ENCODE results near the gene ZNF839. TPM values are rescaled to one million over a fixed set of nuclear protein-coding genes. Genes with fewer than 3 reads are reported as not detected.

ZNF839 gene
- total RNA-seq, 2 experiments from 2014 or later, result 20.2 to 23.3 TPM

- Histone ChIP-seq H3K4me1 (ENCODE audit: insufficient read depth, low read length, poor library complexity, severe bottlenecking) (no peaks in the 10 kb centered on the region), H2AFZ (ENCODE audit: low read length) (no peak overlapping the region), H3K36me3 (ENCODE audit: insufficient read depth, low read length) (no peaks in the 10 kb centered on the region), H3K4me3 (ENCODE audit: low read depth, low read length, poor library complexity, severe bottlenecking) (no peak overlapping the region), H3K4me2 (ENCODE audit: low read length) (no peak overlapping the region), H3K79me2 (ENCODE audit: insufficient read depth, low read depth, low read length) (no peaks in the 10 kb centered on the region), H3K27ac (ENCODE audit: low read depth, low read length, poor library complexity, severe bottlenecking) (no peak overlapping the region), H3K9me2 (ENCODE audit: insufficient read depth, low read length) (no peaks in the 10 kb centered on the region), H3K9me3 (ENCODE audit: low read length) (no peaks in the 10 kb centered on the region), H4K20me1 (ENCODE audit: insufficient read depth, low read length) (no peaks in the 10 kb centered on the region)
- ChIA-PET CTCF (ENCODE audit: unreplicated experiment) (no interaction called here), POLR2A (no interaction called here)
- DNase-seq (ENCODE audit: low spot score), result no peak
- no TSS peak for BruUV-seq (replicated peaks)
- TF ChIP-seq CTCF (conservative IDR thresholded peaks at IDR 0.05; ENCODE audit: low read length) (no peak), EZH2phosphoT487 (IDR thresholded peaks at IDR 0.05; ENCODE audit: borderline replicate concordance, low read depth, low read length) (no peak)
- intact Hi-C loops (cut with micrococcal nuclease; ENCODE audit: unreplicated experiment), result no loop called here
Observed at GRCh38 chr14:102279282-102279681, 40.3 kb upstream of the ZNF839 start.

GRCh38 chr14:102279688-102280348 lies 39.7 kb upstream of the ZNF839 start:
- ChIA-PET CTCF (ENCODE audit: unreplicated experiment) (no interaction called here), POLR2A (interaction anchor here (0.7 kb wide), 1 partner anchor 247 kb away, joined by 3 read pairs; no protein-coding TSS in a partner anchor)
- no peak overlapping the region for H3K4me2 ChIP-seq (ENCODE audit: low read length)
- no TSS peak for BruUV-seq (replicated peaks)
- H3K4me3 ChIP-seq (ENCODE audit: low read depth, low read length, poor library complexity, severe bottlenecking), result no peak overlapping the region
- no peaks in the 10 kb centered on the region for H3K36me3 ChIP-seq (ENCODE audit: insufficient read depth, low read length)
- no peaks in the 10 kb centered on the region for H4K20me1 ChIP-seq (ENCODE audit: insufficient read depth, low read length)
- no peak overlapping the region for H2AFZ ChIP-seq (ENCODE audit: low read length)
- H3K27ac ChIP-seq (ENCODE audit: low read depth, low read length, poor library complexity, severe bottlenecking), result no peak overlapping the region
- H3K9me2 ChIP-seq (ENCODE audit: insufficient read depth, low read length), result no peaks in the 10 kb centered on the region
- intact Hi-C loops (cut with micrococcal nuclease; ENCODE audit: unreplicated experiment), result no loop called here
- H3K4me1 ChIP-seq (ENCODE audit: insufficient read depth, low read length, poor library complexity, severe bottlenecking), result no peaks in the 10 kb centered on the region
- no peak for DNase-seq (ENCODE audit: low spot score)
- no peaks in the 10 kb centered on the region for H3K79me2 ChIP-seq (ENCODE audit: insufficient read depth, low read depth, low read length)
- no peaks in the 10 kb centered on the region for H3K9me3 ChIP-seq (ENCODE audit: low read length)
- TF ChIP-seq EZH2phosphoT487 (IDR thresholded peaks at IDR 0.05; ENCODE audit: borderline replicate concordance, low read depth, low read length), result no peak
- no peak for TF ChIP-seq CTCF (conservative IDR thresholded peaks at IDR 0.05; ENCODE audit: low read length)

- H3K9me3 ChIP-seq (ENCODE audit: low read length), result no peaks in the 10 kb centered on the region
- TF ChIP-seq EZH2phosphoT487 (IDR thresholded peaks at IDR 0.05; ENCODE audit: borderline replicate concordance, low read depth, low read length) (no peak), CTCF (conservative IDR thresholded peaks at IDR 0.05; ENCODE audit: low read length) (no peak)
- no peak overlapping the region for H3K27ac ChIP-seq (ENCODE audit: low read depth, low read length, poor library complexity, severe bottlenecking)
- H2AFZ ChIP-seq (ENCODE audit: low read length), result no peak overlapping the region
- H3K36me3 ChIP-seq (ENCODE audit: insufficient read depth, low read length), result no peaks in the 10 kb centered on the region
- CTCF ChIA-PET (ENCODE audit: unreplicated experiment), result no interaction called here
- no peak for DNase-seq (ENCODE audit: low spot score)
- intact Hi-C loops (cut with micrococcal nuclease; ENCODE audit: unreplicated experiment), result no loop called here
- H3K4me3 ChIP-seq (ENCODE audit: low read depth, low read length, poor library complexity, severe bottlenecking), result no peak overlapping the region
- no peaks in the 10 kb centered on the region for H3K4me1 ChIP-seq (ENCODE audit: insufficient read depth, low read length, poor library complexity, severe bottlenecking)
- POLR2A ChIA-PET, result interaction anchor here (0.6 to 0.7 kb wide), 2 partner anchors 247 to 445 kb away, joined by 3 read pairs; no protein-coding TSS in a partner anchor
- H3K79me2 ChIP-seq (ENCODE audit: insufficient read depth, low read depth, low read length), result no peaks in the 10 kb centered on the region
- no peaks in the 10 kb centered on the region for H3K9me2 ChIP-seq (ENCODE audit: insufficient read depth, low read length)
- no peaks in the 10 kb centered on the region for H4K20me1 ChIP-seq (ENCODE audit: insufficient read depth, low read length)
- H3K4me2 ChIP-seq (ENCODE audit: low read length), result no peak overlapping the region
- BruUV-seq (replicated peaks), result no TSS peak
Observed at GRCh38 chr14:102280376-102280962, 39.1 kb upstream of the ZNF839 start.
